HG03457 (cell line): Measurements from ENCODE around the gene CNTNAP2.

Experiments
- ATAC-seq: cut with Tn5 transposase; IDR thresholded peaks from one replicate; pipeline ENCODE4 v1.9.1; 2021; ENCODE audit warnings: moderate number of reproducible peaks; ENCODE audit not compliant: unreplicated experiment

Gene CNTNAP2

DNA sequence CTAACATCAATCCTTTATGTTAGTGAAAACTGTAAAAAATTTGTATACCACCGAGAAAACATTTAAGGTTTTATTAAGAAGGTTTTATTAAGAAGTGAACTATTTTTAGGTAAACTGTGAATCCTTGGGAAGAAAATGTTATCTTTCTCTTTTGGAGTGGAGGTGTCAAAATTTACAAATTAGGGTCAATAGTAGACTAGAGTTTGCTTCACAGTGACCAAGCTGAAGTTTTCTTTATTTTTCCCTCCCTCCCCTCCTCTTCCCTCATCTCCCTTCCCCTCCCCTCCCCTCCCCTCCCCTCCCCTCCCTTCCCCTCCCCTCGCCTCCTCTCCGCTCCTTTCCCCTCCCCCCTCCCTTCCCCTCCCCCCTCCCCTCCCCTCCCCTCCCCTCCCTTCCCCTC is 168.8 kb downstream of the CNTNAP2 start:
- ATAC-seq: no peak

DNA sequence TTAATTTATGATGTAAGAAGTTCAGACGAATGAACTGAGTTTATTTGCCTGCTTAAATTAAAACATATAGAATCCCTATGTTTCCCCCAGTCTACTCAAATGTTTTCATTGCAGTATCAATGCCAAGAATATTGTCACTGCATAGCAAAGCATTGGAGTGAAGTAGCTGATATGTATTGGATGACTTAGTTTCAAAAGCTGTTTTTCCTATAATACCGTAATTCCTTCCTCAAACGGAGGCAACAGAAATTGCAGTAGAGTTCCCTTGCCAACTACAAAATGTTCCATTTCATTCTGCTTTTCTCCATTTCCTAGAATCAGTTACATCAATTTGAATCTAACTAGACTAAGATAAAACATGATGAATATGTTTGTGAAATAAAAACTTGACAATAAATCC is 174.1 kb downstream of the CNTNAP2 start:
- ATAC-seq: no peak

DNA sequence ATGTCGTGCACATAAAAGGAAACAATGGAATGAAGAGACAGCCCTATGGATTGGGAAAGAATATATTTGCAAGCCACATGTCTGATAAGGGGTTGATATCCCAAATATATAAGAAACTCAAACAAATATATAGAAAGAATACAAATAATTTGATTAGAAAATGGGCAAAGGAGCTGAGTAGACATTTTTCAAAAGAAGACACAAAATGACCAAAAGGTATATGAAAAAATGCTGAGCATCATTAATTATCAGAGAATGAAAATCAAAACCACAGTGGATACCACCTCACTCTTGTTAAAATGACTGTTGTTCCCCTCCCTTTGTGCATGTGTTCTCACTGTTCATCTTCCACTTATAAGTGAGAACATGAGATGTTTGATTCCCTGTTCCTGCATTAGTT is 175.3 kb downstream of the CNTNAP2 start:
- ATAC-seq: no peak

DNA sequence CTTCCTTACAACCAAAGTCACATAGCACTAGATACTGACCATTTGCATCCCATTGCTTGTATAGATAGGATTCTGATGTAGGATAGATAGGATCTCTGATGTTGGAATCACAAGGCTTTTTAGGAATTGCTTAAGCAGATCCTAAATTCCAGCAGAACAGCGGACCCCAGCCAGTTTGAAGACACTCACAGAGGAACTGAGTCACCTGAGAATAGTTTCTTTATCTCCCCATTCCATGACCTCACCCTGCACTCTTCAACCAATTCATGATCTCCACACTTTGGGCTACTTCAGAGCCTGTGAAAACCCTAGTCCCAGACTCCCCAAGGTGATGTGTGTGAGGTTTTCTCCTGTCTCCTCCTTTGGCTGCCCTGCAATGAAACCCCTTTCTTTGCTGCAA is 179.4 kb downstream of the CNTNAP2 start:
- ATAC-seq: no peak

DNA sequence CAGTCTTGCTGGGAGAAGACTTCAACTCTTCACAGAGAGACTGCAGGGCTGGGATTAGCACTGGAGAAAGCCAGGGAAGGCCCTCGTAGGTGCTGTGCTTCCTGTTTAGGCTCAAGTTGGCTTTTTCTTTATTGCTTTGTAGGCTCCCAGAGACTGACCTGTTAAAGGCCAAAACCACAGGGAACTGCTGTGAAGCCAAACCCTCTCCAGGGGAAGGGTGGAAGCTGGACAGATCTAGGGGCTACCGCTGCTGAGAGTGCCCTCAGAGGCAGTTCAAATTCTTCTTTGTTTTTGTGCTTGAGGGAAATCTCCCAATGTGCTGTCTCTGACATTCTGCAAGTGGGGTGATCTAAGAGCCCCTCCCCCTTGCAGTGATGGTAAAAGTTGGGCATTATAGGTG is 198.4 kb downstream of the CNTNAP2 start:
- no peak for ATAC-seq

DNA sequence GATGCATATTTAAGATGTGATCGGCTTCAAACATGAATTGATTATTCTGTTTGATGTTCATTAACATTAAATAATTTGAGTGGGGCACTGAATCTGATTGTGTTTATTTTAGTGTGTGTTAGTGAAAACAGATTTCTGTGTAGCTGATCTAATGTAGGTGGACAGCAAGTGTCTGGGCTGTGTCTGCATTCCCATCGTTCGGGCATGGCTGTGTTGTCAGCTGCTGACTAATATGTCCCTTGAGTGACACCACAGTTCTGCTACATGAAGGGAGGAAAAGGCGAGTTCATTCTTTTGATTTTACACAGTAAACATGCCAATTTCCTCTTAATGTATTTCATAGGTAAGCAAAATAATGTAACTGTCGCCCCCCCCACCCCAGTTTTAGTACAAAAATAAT is 203.0 kb downstream of the CNTNAP2 start:
- ATAC-seq: no peak

DNA sequence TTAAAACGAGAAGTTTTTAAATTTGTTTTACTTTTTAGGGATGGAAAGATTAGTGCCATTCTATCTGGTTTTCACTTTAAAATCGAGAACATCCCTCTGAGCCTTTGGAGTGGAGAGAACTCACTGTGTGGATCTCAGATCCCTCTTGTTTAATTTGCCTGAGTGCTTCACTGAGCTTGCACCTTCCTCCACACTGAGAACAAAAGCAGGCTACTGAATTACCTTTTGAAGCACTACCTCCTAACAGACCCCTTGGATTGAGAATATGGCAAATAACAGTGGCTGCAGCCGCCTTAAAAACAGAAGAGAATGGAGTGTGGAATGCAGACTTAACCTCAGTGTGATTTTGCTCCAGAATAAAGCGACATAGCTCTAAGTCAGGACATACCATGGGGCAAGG is 204.7 kb downstream of the CNTNAP2 start:
- ATAC-seq: no peak

DNA sequence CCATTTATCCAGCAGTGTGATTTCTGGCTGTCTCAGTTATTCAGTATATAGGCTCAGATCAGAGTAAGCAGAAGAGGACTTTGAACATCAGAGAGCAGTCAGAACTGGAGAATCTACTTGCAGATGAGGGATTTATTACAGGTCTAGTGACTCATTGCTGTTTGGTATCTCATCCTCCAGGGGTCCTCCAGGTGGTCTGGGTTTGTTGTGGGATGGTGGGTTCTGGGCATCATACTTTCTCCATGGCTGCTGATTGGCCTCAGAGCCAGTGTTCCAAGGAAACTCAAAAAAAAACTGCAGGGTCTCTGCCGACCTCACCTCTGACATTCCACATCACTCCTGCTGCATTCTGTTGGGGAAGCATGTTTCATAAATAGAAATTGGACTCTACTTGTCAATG is 214.8 kb downstream of the CNTNAP2 start:
- ATAC-seq: no peak

DNA sequence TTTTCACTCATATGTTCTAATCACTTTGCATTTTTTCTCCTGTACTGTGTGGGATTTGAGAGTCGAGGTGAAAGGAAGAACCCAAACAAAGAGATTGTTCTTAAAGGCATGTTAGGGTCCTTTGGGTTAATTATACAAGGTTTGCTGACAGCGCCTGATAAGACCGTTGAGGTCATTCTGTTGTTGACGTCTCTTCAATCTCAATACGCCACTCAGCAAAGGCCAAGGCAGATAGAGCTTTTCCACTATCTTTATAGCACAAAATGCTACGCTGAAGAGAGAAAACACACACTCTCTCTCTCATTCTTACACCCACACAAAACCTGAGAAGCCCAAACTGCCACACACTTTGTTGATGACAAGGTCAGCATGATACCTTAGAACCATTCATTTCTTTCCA is 228.7 kb downstream of the CNTNAP2 start:
- no peak for ATAC-seq

DNA sequence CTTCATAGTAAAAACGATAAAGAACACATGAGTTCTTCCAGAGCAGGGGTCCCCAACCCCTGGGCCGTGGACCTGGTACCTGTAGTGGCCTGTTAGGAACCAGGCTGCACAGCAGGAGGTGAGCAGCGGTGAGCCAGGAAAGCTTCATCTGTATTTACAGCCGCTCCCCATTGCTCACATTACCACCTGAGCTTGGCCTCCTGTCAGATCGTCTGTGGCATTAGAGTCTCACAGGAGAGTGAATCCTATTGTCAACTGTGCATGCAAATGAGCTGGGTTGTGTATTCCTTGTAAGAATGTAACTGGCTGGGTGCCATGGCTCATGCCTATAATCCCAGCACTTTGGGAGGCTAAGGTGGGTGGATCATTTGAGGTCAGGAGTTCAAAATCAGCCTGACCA is 229.5 kb downstream of the CNTNAP2 start:
- no peak for ATAC-seq

DNA sequence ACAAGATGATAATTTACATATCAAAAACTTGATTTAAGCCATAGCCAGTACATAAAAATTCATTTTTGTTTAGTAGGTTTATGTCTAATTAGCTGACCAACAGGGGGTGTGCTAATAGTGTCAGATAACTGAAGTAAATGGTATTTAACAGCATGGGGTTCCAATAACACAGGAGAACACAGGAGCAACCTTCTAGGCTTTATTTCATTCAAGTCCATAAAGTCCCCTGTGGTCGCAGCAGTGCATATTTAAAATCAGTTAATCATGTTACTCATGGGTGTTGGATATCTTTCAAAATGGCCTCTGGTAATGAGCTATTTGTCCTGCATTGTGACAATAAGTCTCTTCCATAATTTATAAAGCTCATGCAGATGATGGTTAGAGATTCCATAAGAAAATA is 238.6 kb downstream of the CNTNAP2 start:
- no peak for ATAC-seq

DNA sequence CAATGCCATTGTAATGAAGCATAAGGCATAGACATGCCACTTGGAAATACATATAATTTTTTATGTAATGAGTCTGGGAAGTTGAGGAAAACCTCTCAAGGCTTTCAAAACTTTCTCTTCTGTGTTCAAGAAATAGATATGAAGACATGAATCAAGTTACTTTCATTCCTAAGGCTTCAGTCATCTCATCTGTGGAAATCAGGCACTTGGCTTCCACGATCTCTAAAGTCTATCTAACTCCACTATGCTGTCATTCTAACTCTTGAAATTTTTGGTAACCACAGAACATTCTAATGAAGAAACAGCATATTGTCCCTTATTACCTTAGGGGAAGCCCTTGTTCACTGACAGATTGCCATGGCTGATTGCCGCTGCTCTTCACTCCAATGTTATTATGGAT is 242.6 kb downstream of the CNTNAP2 start:
- ATAC-seq: no peak

DNA sequence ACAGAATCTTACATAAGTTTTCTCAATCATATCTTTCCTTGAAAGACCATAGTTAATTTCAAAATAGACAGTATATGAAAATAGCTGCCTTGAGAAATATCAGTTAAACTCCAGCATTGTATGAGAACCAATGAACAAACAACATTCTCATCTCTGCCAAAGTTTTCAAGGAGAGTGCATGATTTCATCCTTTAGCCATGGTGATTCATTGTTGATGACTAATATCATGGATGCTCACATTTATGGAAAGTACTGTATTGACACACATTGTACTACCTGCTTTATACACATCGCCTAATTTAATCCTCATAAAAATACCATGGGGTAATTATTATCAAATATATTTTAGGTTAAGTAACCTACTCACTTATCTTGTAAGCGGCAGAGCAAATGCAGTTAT is 250.3 kb downstream of the CNTNAP2 start:
- ATAC-seq: no peak

DNA sequence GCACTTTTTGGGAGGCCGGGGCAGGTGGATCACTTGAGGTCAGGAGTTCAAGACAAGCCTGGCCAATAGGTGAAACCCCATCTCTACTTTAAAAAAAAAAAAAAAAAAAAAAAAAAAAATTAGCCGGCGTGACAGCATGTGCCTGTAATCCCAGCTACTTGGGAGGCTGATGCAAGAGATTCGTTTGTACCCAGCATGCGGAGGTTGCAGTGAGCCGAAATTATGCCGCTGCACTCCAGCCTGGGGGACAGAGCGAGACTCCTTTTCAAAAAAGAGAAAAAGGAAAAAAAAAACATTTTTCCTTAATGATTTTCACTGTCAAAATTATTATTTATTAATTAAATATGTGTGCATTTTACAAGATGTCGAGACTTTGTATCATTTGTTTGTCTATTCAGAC is 253.6 kb downstream of the CNTNAP2 start:
- no peak for ATAC-seq

DNA sequence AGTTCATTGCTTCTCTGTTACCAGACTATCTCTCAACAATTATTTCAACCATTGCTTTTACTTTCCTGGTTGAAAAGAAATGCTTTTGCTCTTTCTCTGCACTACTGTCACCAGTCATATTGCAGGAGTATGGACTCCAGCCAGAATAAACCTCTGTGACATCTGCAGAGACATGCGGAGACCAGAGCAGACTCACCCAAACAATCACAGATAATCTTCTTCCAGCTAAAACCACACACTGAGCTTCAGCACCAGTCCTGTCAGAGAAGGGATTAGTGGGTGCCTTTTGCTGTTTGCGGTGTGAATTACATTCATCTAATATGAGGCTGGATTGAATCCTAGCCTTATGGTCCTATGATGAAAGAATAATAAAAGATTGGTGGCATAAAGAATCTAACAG is 258.6 kb downstream of the CNTNAP2 start:
- no peak for ATAC-seq

DNA sequence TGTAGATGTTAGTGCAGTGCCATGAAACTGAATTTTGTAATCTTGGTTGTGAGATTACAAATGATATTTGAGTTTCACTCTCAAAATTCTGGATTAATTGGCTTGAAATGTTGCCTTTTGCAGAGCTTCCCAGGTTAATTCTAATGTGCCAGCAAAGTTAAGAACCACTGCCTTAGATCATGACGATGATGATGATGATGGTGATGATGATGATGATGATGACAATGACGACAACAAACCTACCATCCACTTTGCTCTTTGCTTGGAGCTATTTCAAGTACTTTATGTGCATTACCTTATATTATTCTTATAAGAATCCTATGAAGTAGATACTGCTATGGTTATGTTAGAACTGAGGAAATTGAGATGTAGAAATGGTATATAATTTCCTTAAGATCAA is 261.6 kb downstream of the CNTNAP2 start:
- no peak for ATAC-seq

DNA sequence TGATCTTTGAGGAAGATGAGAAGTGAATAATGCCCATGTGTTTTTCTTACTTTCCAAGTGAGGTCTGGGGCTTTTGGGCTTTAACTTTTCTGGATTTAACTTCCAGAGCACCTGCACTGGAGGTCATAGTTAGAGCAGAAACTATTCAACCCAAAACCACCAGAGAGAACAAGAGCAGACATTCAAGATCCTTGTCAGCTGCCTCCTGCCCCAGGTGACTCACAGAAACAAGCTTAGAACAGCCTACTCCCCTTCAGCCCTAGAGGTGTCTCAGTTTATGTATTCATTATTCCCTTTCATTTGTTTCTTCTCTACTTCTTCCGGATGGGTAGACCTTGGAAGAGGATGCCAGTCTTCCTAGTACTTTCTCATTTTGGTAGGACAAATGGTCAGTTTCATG is 270.5 kb downstream of the CNTNAP2 start:
- no peak for ATAC-seq

DNA sequence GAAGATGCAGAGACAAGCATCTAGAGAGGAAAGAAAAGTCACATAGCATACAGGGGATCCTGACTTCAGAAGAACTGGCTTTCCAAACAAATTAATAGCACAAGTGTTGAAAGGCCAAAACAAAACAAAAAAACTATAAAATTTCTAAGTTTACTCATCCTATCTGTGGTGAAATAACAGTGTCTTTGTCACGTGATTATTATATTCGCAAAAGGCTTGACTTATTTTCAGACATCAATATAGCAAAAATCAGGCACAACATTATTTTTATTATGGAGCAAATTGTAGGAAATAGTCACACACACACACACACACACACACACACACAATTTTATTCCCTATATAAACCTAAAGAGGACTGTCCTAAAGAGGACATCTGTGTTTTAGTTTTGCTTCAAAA is 272.3 kb downstream of the CNTNAP2 start:
- ATAC-seq: no peak

DNA sequence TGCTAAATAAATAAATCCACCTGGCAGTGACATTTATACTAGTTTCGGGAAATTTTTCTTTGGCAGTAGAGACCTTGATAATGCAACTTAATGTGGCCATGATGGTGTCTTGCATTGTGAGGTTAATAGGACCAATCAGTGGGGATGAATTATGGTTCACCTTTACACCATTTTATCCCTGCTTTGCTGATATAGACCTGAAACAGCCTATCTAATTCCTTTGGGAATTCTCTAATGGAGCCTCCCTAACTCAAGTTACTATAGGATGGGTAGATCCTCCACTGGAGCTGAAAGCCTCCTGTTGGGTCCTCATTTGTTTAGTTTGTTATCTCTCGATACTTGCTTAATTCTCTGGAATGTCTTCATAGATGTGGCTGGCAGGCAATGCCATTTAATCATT is 276.7 kb downstream of the CNTNAP2 start:
- no peak for ATAC-seq

DNA sequence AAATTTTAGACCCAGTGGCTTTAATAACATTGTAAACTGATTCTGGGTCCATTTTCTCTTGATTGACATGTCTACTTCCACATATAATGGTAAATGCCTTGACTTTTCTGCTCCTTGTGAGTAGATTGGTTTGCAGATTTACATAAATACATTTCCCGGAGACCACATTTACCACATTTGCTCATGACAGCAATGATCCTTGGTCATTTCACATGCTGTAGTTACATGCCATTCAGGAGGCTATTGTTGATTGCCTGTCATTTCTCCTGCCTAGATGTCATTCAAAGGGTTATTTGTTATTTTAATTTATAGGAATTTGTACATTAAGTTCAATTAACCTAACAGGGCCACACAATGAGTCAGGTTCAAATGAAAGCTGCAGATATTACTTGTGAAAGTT is 280.5 kb downstream of the CNTNAP2 start:
- ATAC-seq: no peak

DNA sequence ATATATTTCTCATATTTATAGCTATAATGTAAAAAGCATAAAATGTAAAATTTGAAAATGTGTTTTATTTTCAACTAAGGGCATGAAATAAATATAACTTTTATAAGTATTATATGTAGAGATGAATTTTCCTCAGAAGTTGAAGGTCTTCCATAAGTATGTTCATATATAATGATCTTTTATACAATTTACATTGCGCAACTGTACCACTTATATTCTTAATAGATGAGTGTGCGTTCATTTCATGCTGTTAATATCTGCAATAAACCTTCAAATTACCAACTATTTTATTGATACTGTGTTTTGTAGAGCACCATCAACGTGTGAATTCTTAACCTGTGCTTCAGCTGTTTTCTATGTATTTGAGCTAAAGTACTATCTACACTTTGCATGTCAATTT is 285.3 kb downstream of the CNTNAP2 start:
- ATAC-seq: no peak

DNA sequence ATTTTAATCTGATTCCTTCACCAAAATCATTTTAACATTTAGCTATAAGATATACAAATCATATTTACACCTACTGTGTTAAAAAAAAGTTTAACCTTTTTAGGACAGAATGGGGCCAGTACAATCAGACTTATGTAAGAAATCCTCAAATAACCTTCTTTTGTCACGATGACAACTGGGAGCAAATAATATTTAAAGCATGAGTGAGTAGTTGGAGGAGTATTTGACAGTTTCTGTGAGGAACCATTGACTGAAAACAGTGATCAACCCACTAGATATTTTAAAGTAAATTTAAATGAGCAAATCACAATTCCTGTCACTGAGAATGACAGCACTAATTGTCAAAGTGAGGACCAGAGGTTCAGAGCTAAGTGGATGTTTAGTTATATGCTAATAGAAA is 289.1 kb downstream of the CNTNAP2 start:
- no peak for ATAC-seq

DNA sequence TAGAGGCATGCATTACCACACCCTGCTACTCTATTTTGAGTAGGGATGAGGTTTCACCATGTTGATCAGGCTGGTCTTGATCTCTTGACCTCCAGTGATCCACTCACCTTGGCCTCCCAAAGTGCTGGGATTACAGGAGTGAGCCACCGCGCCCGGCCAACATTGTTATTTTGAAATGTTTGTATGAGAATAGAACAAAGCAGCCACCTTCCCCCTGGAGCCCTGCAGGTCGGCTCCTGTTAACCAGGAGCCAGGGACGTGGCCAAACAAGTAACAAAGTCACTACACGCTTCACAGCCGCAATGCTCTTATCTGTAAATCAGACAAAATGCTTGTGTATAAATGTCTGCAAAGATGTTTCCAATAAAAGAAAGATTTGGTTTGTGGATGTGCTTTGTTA is 295.4 kb downstream of the CNTNAP2 start:
- ATAC-seq: no peak

DNA sequence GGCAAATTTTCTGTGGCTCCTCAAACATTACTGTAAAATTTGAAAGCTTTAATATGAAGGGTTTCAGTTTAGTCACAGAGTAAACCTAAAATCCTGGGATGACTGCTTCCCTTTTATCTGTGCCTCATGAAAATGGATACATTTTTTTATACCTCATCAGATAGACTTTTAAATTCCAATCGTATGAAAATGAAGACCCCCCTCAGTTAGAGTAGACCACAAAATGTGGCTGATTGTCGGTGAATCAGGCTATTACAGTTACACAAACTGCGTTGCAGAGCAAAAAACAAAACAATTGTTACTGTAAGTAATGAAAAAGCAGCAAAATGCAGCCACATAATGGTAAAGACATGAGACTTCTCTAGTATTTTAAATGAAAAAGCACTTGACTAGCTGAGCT is 296.2 kb downstream of the CNTNAP2 start:
- no peak for ATAC-seq
